GM10266 (cell line): Measurements from ENCODE around the gene CAMK2B.

Experiments
- DNase-seq: peaks from one replicate; pipeline ENCODE4 v3.0.0; 2012; ENCODE audit errors: extremely low spot score
- TF ChIP-seq, protein P1 (sequence below): IDR thresholded peaks from 2 replicates; pipeline ENCODE4 v1.5.1; 2012; ENCODE audit warnings: mild to moderate bottlenecking, low read depth; ENCODE audit not compliant: control insufficient read depth, insufficient read depth; ENCODE audit errors: missing control alignments

CAMK2B gene

GRCh38 chr7:44290252-44290620 lies 35.2 kb downstream of the CAMK2B start:
- DNase-seq: no peak
- TF ChIP-seq, protein P1, sequence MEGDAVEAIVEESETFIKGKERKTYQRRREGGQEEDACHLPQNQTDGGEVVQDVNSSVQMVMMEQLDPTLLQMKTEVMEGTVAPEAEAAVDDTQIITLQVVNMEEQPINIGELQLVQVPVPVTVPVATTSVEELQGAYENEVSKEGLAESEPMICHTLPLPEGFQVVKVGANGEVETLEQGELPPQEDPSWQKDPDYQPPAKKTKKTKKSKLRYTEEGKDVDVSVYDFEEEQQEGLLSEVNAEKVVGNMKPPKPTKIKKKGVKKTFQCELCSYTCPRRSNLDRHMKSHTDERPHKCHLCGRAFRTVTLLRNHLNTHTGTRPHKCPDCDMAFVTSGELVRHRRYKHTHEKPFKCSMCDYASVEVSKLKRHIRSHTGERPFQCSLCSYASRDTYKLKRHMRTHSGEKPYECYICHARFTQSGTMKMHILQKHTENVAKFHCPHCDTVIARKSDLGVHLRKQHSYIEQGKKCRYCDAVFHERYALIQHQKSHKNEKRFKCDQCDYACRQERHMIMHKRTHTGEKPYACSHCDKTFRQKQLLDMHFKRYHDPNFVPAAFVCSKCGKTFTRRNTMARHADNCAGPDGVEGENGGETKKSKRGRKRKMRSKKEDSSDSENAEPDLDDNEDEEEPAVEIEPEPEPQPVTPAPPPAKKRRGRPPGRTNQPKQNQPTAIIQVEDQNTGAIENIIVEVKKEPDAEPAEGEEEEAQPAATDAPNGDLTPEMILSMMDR: no peak

GRCh38 chr7:44289341-44290251 lies 35.8 kb downstream of the CAMK2B start:
- TF ChIP-seq, protein P1: no peak
- DNase-seq: no peak

DNA sequence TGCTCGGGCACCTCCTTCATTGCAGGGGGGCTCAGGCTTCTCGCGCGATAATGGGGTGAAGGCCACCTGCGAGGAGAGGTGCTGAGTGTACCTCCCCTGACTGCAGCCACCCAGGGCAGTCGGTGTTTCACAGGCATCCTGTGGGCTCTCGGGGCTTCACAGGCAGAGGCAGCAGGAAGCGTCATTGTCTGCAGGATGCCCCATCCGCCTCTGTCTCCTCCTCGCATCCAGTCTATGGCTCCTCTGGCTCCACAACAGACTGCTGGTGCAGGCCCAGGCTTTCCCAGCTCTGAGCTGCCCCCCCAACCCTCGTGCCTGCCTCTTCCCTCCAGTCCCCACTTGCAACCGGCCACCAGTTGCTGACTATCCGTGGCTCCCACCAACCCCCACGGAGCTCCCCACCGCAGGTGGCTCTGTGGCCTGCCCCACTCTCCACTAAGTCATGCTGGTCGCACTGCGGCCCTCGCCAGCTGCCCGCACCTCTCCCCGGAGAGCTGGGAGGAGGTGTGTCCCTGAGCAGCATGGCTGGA lies 36.5 kb downstream of the CAMK2B start:
- TF ChIP-seq, protein P1: no peak
- no peak for DNase-seq

DNA sequence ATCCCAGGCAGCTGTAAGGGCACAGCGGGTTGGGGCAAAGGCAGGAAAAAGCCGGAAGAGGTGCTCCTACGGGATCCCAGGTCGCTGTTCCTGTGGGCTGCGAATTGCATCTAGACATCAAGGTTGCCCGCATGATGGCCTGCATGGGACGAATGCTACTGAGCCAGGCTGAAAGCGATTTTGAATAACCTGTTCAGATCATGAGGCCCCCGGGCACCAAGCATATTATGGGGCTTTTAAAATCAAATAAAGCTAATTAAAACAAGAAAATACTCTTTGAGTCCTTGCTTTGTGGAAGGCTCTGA lies 37.1 kb downstream of the CAMK2B start:
- TF ChIP-seq, protein P1: no peak
- no peak for DNase-seq

- TF ChIP-seq, protein P1: no peak
- no peak for DNase-seq
These were observed 37.7 kb downstream of the CAMK2B start for GRCh38 chr7:44287488-44288380.

- TF ChIP-seq, protein P1: no peak
- no peak for DNase-seq
These were observed 38.5 kb downstream of the CAMK2B start for GRCh38 chr7:44286618-44287487.
